IPS-18a (cell line): ENCODE measurements around the gene XXYLT1.

Experiments used
- H3K27ac ChIP-seq: one replicate; pipeline ENCODE4 v1.5.1; 2013; ENCODE audit warnings: low read length
- H3K27me3 ChIP-seq: one replicate; pipeline ENCODE4 v1.6.1; 2013; ENCODE audit warnings: mild to moderate bottlenecking, low read length; ENCODE audit not compliant: control insufficient read depth, insufficient read depth
- H3K36me3 ChIP-seq: one replicate; pipeline ENCODE4 v1.6.1; 2013; ENCODE audit warnings: low read depth, low read length; ENCODE audit not compliant: control insufficient read depth
- H3K4me1 ChIP-seq: one replicate; pipeline ENCODE4 v1.6.1; 2013; ENCODE audit warnings: low read depth, low read length; ENCODE audit not compliant: control insufficient read depth
- H3K4me3 ChIP-seq: one replicate; pipeline ENCODE4 v1.5.1; 2013; ENCODE audit warnings: low read length
- H3K9ac ChIP-seq: one replicate; pipeline ENCODE4 v1.6.1; 2013; ENCODE audit warnings: mild to moderate bottlenecking, low read length, moderate library complexity
- H3K9me3 ChIP-seq: one replicate; pipeline ENCODE4 v1.6.1; 2013; ENCODE audit warnings: low read depth, low read length; ENCODE audit not compliant: control insufficient read depth

The XXYLT1 gene

GRCh38 chr3:195072916-195073564, 197.9 kb downstream of the XXYLT1 start:
- H3K9me3 ChIP-seq: no peaks in the 10 kb centered on the region
- peaks cover 4% of the 10 kb centered on the region for H3K36me3 ChIP-seq
- no peaks in the 10 kb centered on the region for H3K27me3 ChIP-seq
- H3K27ac ChIP-seq: no peak overlapping the region
- no peak overlapping the region for H3K9ac ChIP-seq
- no peak overlapping the region for H3K4me3 ChIP-seq
- no peaks in the 10 kb centered on the region for H3K4me1 ChIP-seq

- Histone ChIP-seq H3K4me3 (no peak overlapping the region), H3K27me3 (no peaks in the 10 kb centered on the region), H3K9me3 (no peaks in the 10 kb centered on the region), H3K27ac (no peak overlapping the region), H3K36me3 (peaks cover 8% of the 10 kb centered on the region), H3K9ac (no peak overlapping the region), H3K4me1 (no peaks in the 10 kb centered on the region)
These were observed 198.8 kb downstream of the XXYLT1 start for GRCh38 chr3:195071916-195072820.

DNA sequence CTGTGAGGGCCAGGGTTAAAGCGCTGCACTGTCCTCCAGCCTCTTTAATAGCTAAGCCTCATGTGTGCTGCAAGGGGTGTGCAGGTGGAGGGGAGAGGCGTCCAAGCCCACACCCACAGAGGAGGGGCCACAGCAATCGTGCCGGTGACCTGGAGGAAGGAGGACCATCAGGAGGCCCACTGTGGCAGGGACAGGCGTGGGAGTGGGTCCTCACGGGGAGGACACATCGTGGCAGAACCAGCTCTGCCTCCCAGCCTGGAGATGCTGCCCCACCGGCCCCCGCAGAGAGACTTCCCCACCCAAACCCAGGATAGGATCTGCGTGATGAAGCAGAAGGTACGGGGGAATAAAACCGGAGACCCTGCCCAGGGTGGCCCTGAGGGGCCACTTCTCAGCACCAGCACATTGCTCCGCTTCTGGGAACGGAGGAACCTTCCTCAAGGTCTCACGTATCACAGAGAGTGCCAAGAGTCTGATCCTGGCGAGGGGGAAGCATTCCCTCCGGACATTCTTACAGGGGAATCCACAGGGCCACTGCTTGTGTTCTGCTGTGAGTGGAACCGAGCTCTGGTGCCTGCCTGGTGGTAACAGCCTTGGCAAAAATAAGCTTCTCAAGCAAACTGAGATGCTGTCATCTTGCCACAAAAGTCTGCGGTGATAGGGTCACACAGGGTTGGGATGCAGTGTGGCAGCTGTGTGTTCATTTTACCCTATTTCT, 199.8 kb downstream of the XXYLT1 start:
- Histone ChIP-seq H3K36me3 (peaks cover 8% of the 10 kb centered on the region), H3K9me3 (no peaks in the 10 kb centered on the region), H3K9ac (no peak overlapping the region), H3K27ac (no peak overlapping the region), H3K27me3 (no peaks in the 10 kb centered on the region), H3K4me1 (no peaks in the 10 kb centered on the region), H3K4me3 (no peak overlapping the region)

- H3K4me1 ChIP-seq: no peaks in the 10 kb centered on the region
- H3K9ac ChIP-seq: no peak overlapping the region
These were observed 200.6 kb downstream of the XXYLT1 start for GRCh38 chr3:195070336-195070735.

DNA sequence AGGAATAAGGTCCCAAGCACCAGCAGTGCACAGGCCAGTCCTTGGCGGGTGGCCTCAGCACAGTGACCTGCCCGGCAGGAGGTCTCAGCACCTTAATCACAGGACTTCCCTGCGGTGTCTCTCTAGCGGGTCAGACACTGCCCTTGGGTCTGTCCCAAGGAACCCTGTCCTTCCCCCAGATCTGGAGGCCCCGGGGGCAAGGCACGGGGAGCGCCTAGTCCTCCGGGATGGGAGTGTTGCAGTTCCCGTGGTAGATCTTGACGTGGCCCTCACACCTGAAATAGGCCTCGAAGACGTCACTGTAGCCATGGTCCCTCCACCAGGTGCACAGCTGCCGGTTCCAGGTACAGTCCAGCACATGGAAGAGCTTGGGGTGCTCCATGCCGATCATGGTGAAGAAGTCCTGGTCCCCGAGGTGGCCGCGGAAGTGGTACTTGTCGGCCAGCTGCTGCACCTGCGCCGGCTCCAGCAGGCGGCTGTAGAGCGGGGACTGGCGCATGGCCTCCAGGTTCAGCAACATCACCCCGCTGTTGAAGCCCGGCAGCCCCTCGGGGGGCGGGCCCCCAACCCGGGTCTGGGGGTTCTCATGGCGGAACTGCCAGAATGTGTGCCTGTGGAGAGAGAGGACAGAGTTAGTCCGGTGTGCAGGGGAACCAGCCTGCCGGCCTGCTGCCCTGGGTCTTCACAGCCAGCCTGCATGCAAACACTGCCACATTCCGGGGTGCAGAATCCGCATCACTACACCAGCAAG, 201.3 kb downstream of the XXYLT1 start:
- no peaks in the 10 kb centered on the region for H3K9me3 ChIP-seq
- H3K4me1 ChIP-seq: no peaks in the 10 kb centered on the region

More at GRCh38 chr3:195070336-195070735, 200.6 kb downstream of the XXYLT1 start:
- H3K27ac ChIP-seq: no peak overlapping the region
- no peaks in the 10 kb centered on the region for H3K9me3 ChIP-seq
- H3K4me3 ChIP-seq: no peak overlapping the region
- no peaks in the 10 kb centered on the region for H3K27me3 ChIP-seq
- H3K36me3 ChIP-seq: peaks cover 8% of the 10 kb centered on the region

GRCh38 chr3:195068084-195069080, 202.6 kb downstream of the XXYLT1 start:
- Histone ChIP-seq H3K4me1 (no peaks in the 10 kb centered on the region), H3K27me3 (no peaks in the 10 kb centered on the region), H3K27ac (no peak overlapping the region), H3K9ac (no peak overlapping the region), H3K36me3 (peaks cover 8% of the 10 kb centered on the region), H3K4me3 (no peak overlapping the region), H3K9me3 (no peaks in the 10 kb centered on the region)

More for the DNA sequence above, 201.3 kb downstream of the XXYLT1 start:
- Histone ChIP-seq H3K9ac (no peak overlapping the region), H3K36me3 (peaks cover 8% of the 10 kb centered on the region), H3K27ac (no peak overlapping the region), H3K27me3 (no peaks in the 10 kb centered on the region), H3K4me3 (no peak overlapping the region)

DNA sequence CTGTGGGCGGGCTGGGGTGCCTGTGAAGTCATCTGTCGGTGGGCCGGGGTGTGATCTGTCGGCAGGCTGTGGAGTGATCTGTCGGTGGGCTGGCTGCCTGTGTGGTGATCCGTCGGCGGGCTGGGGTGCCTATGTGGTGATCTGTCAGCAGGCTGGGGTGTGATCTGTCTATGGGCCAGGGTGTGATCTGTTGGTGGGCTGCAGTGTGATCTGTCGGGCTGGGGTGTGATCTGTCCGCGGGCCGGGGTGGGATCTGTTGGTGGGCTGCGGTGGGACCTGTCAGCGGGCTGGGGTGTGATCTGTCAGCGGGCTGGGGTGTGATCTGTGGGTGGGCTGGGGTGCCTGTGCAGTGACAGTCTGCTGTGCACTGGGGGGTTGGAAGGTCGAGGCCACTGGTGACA, 204.5 kb downstream of the XXYLT1 start:
- Histone ChIP-seq H3K4me1 (no peaks in the 10 kb centered on the region), H3K4me3 (no peak overlapping the region), H3K36me3 (peaks cover 8% of the 10 kb centered on the region), H3K9ac (no peak overlapping the region), H3K9me3 (no peaks in the 10 kb centered on the region), H3K27ac (no peak overlapping the region), H3K27me3 (no peaks in the 10 kb centered on the region)

DNA sequence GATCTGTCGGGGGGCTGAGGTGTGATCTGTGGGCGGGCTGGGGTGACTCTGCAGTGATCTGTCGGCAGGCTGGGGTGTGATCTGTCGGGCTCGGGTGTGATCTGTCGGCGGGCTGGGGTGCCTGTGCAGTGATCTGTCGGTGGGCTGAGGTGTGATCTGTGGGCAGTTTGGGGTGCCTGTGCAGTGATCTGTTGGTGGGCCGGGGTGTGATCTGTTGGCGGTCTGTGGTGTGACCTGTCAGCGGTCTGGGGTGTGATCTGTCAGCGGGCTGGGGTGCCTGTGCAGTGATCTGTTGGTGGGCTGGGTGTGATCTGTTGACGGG, 205.1 kb downstream of the XXYLT1 start:
- no peak overlapping the region for H3K27ac ChIP-seq
- H3K4me1 ChIP-seq: no peaks in the 10 kb centered on the region
- H3K4me3 ChIP-seq: no peak overlapping the region
- peaks cover 8% of the 10 kb centered on the region for H3K36me3 ChIP-seq
- H3K27me3 ChIP-seq: no peaks in the 10 kb centered on the region
- no peak overlapping the region for H3K9ac ChIP-seq
- no peaks in the 10 kb centered on the region for H3K9me3 ChIP-seq

- Histone ChIP-seq H3K4me1 (no peaks in the 10 kb centered on the region), H3K4me3 (no peak overlapping the region), H3K9ac (no peak overlapping the region), H3K27me3 (no peaks in the 10 kb centered on the region), H3K9me3 (no peaks in the 10 kb centered on the region), H3K36me3 (peaks cover 8% of the 10 kb centered on the region), H3K27ac (no peak overlapping the region)
These were observed 205.7 kb downstream of the XXYLT1 start for GRCh38 chr3:195065142-195065863.
